Stomach smooth muscle (tissue), 2 donors: ENCODE measurements around the gene HTT.

ENCODE experiments used
- H3K27ac ChIP-seq: one replicate; pipeline ENCODE4 v1.7.0; 2013; ENCODE audit warnings: mild to moderate bottlenecking, low read length, inconsistent platforms
- H3K27me3 ChIP-seq, 2 donors: one replicate each; pipeline ENCODE4 v1.7.0; 2013; ENCODE audit warnings: low read length in 2 of 2; ENCODE audit not compliant: insufficient read depth in 2 of 2, control insufficient read depth in 1 of 2
- H3K36me3 ChIP-seq, 2 donors: one replicate each; pipeline ENCODE4 v1.7.0; 2013; ENCODE audit warnings: low read length in 2 of 2; ENCODE audit not compliant: control insufficient read depth in 2 of 2, insufficient read depth in 2 of 2
- H3K4me1 ChIP-seq: one replicate; pipeline ENCODE4 v1.7.0; 2013; ENCODE audit warnings: low read length; ENCODE audit not compliant: control insufficient read depth, insufficient read depth
- H3K4me3 ChIP-seq, 2 donors: one replicate each; pipeline ENCODE4 v1.7.0; 2013; ENCODE audit warnings: low read length in 2 of 2
- H3K9ac ChIP-seq, 2 donors: one replicate each; pipeline ENCODE4 v1.7.0; 2013; ENCODE audit warnings: low read length in 2 of 2, mild to moderate bottlenecking in 1 of 2
- H3K9me3 ChIP-seq, 2 donors: one replicate each; pipeline ENCODE4 v1.7.0; 2013; ENCODE audit warnings: low read length in 2 of 2; ENCODE audit not compliant: control insufficient read depth in 2 of 2
- donor health status: healthy.
- donor health status: Pancreatic carcinoma.

Gene HTT

DNA sequence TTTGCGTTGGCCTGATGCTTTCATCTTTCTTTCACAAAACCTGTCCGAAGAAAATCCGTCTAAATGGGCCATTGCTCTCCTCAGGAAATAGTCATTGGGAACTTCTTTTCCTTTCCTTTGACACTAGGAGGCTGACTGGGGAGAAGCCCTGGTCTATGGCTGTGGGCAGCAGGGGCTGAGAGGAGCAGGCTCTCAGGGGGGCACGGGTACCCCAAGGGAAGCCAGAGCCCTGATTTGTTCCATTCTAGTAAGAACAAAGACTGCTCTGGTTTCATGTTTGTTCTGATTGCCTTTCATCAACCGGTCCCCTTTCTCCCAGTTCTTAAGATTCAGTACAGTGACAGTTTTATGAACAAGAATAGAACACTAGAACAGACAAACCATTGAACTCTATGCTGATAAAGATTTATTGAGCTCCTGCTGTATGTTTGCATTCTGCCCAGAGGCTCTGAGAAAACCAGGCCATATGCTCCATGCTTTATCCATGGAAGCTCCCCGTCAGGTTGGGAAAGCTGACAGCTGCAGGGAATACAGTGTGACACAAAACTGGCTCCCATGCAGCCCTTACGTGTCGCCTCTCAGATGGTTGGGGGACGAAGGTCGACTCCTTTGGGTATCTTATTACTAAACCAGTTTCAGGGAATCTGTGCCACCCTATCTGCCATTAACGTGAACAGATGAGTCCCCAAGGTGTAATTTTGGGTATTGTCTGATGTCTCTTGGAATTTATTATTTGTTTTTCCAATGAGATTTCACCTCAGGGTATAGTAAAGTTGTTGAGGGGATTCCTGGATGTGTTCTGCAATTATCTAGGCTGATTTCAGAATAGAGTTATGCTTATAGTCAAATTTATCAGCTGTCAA lies 102.1 kb downstream of the HTT start:
- Histone ChIP-seq H3K4me3 (no peak overlapping the region), H3K9me3 (no peaks in the 10 kb centered on the region), H3K36me3 (peaks cover 50 to 52% of the 10 kb centered on the region in 2 donors), H3K27ac (no peak overlapping the region), H3K9ac (no peak overlapping the region), H3K27me3 (no peaks in the 10 kb centered on the region), H3K4me1 (no peaks in the 10 kb centered on the region)

DNA sequence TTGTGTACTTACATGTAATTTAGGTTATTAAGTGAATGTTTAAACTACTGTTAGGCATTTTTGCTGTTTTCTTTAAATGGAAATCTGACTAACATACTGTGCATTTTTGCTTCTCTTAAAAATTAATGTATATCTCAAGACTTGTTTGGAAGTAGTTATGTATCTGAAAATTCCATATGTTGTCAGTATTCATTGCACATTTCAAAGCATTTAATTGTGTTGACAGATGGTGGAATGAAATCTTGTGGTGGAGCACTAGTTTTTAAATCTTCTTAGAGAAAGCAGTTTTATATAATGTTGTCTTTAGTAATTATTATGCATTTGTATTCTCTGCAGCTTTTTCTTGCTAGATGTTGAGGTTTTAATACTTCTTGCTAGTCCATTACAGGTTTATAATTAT lies 102.9 kb downstream of the HTT start:
- Histone ChIP-seq H3K4me3 (no peak overlapping the region), H3K36me3 (peaks cover 56 to 57% of the 10 kb centered on the region in 2 donors), H3K4me1 (no peaks in the 10 kb centered on the region), H3K27me3 (no peaks in the 10 kb centered on the region), H3K9ac (no peak overlapping the region), H3K27ac (no peak overlapping the region), H3K9me3 (no peaks in the 10 kb centered on the region)

GRCh38 chr4:3177905-3178304 lies 103.4 kb downstream of the HTT start:
- Histone ChIP-seq H3K4me1 (no peaks in the 10 kb centered on the region), H3K4me3 (no peak overlapping the region), H3K9ac (no peak overlapping the region), H3K9me3 (no peaks in the 10 kb centered on the region), H3K27ac (no peak overlapping the region), H3K27me3 (no peaks in the 10 kb centered on the region), H3K36me3 (peaks cover 56 to 58% of the 10 kb centered on the region in 2 donors)

- Histone ChIP-seq H3K4me1 (no peaks in the 10 kb centered on the region), H3K36me3 (peaks cover 56 to 58% of the 10 kb centered on the region in 2 donors), H3K9ac (no peak overlapping the region), H3K9me3 (no peaks in the 10 kb centered on the region), H3K4me3 (no peak overlapping the region), H3K27me3 (no peaks in the 10 kb centered on the region), H3K27ac (no peak overlapping the region)
These were observed 103.9 kb downstream of the HTT start for GRCh38 chr4:3178351-3178750.

GRCh38 chr4:3179126-3179706 lies 104.7 kb downstream of the HTT start:
- no peak overlapping the region for H3K27ac ChIP-seq
- H3K4me3 ChIP-seq = no peak overlapping the region
- no peaks in the 10 kb centered on the region for H3K4me1 ChIP-seq
- H3K36me3 ChIP-seq = peaks cover 63 to 64% of the 10 kb centered on the region in 2 donors
- H3K9me3 ChIP-seq = no peaks in the 10 kb centered on the region
- H3K9ac ChIP-seq = no peak overlapping the region
- H3K27me3 ChIP-seq = no peaks in the 10 kb centered on the region

GRCh38 chr4:3183008-3183407 lies 108.5 kb downstream of the HTT start:
- no peak overlapping the region for H3K27ac ChIP-seq
- no peaks in the 10 kb centered on the region for H3K9me3 ChIP-seq
- no peaks in the 10 kb centered on the region for H3K27me3 ChIP-seq
- no peak overlapping the region for H3K4me3 ChIP-seq
- H3K4me1 ChIP-seq = no peaks in the 10 kb centered on the region
- H3K36me3 ChIP-seq = peaks cover 57 to 59% of the 10 kb centered on the region in 2 donors
- H3K9ac ChIP-seq = no peak overlapping the region

GRCh38 chr4:3184725-3185124 lies 110.2 kb downstream of the HTT start:
- H3K9me3 ChIP-seq = no peaks in the 10 kb centered on the region
- no peak overlapping the region for H3K4me3 ChIP-seq
- H3K36me3 ChIP-seq = peaks cover 55 to 57% of the 10 kb centered on the region in 2 donors
- no peaks in the 10 kb centered on the region for H3K4me1 ChIP-seq
- no peaks in the 10 kb centered on the region for H3K27me3 ChIP-seq
- H3K27ac ChIP-seq = no peak overlapping the region
- H3K9ac ChIP-seq = no peak overlapping the region

DNA sequence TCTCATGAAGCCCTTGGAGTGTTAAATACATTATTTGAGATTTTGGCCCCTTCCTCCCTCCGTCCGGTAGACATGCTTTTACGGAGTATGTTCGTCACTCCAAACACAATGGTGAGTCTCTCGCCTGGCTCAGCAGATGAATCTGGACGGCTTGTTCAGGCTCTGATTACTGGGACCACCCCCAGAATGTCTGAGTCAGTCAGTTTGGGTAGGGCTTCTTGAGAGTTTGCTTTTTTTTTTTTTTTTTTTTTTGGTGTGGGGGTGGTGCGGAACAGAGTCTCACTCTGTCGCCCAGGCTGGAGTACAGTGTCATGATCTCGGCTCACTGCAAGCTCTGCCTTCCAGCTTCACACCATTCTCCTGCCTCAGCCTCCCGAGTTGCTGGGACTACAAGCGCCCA lies 112.1 kb downstream of the HTT start:
- Histone ChIP-seq H3K4me1 (no peaks in the 10 kb centered on the region), H3K27me3 (no peaks in the 10 kb centered on the region), H3K27ac (no peak overlapping the region), H3K9me3 (no peaks in the 10 kb centered on the region), H3K9ac (no peak overlapping the region), H3K4me3 (no peak overlapping the region), H3K36me3 (peaks cover 53 to 55% of the 10 kb centered on the region in 2 donors)

- Histone ChIP-seq H3K27ac (no peak overlapping the region), H3K27me3 (no peaks in the 10 kb centered on the region), H3K4me3 (no peak overlapping the region), H3K9me3 (no peaks in the 10 kb centered on the region), H3K4me1 (no peaks in the 10 kb centered on the region), H3K9ac (no peak overlapping the region), H3K36me3 (peaks cover 44 to 45% of the 10 kb centered on the region in 2 donors)
These were observed 113.6 kb downstream of the HTT start for GRCh38 chr4:3188118-3188517.

- H3K4me1 ChIP-seq = no peaks in the 10 kb centered on the region
- no peaks in the 10 kb centered on the region for H3K9me3 ChIP-seq
- no peak overlapping the region for H3K4me3 ChIP-seq
- H3K36me3 ChIP-seq = peaks cover 34 to 37% of the 10 kb centered on the region in 2 donors
- H3K27me3 ChIP-seq = no peaks in the 10 kb centered on the region
- H3K9ac ChIP-seq = no peak overlapping the region
- no peak overlapping the region for H3K27ac ChIP-seq
These were observed 115.0 kb downstream of the HTT start for GRCh38 chr4:3189459-3189858.

GRCh38 chr4:3190549-3190948 lies 116.1 kb downstream of the HTT start:
- Histone ChIP-seq H3K4me3 (no peak overlapping the region), H3K9me3 (no peaks in the 10 kb centered on the region), H3K27me3 (no peaks in the 10 kb centered on the region), H3K4me1 (no peaks in the 10 kb centered on the region), H3K9ac (no peak overlapping the region), H3K27ac (no peak overlapping the region), H3K36me3 (peaks cover 34 to 40% of the 10 kb centered on the region in 2 donors)
